T-cell (primary cell): ENCODE measurements around the gene PRG2. TPM values are rescaled to one million over a fixed set of nuclear protein-coding genes. Genes with fewer than 3 reads are reported as not detected.
A peak's percentile ranks its signal among the peaks of the same experiment; 100 is the strongest.

Experiments used
- ATAC-seq, 4 experiments: fragments of 200-7000 bp in 3 of 4; fragments of 150-1000 bp in 1 of 4; cut with Tn5 transposase; replicated peaks in 1 of 4; 1 replicate in 3 of 4; 2 replicates in 1 of 4; pipeline ENCODE4 v1.10.0; 2021; ENCODE audit warnings: moderate library complexity in 3 of 4, mild to moderate bottlenecking in 2 of 4, moderate number of reproducible peaks in 1 of 4
- CTCF ChIA-PET, 2 donors: fragments of 300-600 bp; sonication (Branson Sonifier 250); formaldehyde crosslinking; loops; one replicate each; lab custom pipeline; 2022; ENCODE audit warnings: antibody characterized with exemption in 2 of 2; lab: Charles Lee
- POLR2A ChIA-PET, 2 donors: fragments of 300-600 bp; sonication (Branson Sonifier 250); formaldehyde crosslinking; loops; one replicate each; lab custom pipeline; 2022; ENCODE audit warnings: antibody characterized with exemption in 2 of 2; lab: Charles Lee
- DNase-seq, 35 experiments: peaks; one replicate each; pipeline versions ENCODE4 v3.0.0 to v3.0.0-alpha.2; 2013 to 2023
- H3K27ac ChIP-seq: one replicate; pipeline ENCODE4 v1.5.1; 2013; ENCODE audit warnings: low read length
- H3K27me3 ChIP-seq, 2 experiments: replicated peaks in 1 of 2; 1 replicate in 1 of 2; 2 replicates in 1 of 2; pipeline versions ENCODE4 v1.6.1 to v1.7.0; 2013; ENCODE audit warnings: low read length in 1 of 2, mixed read lengths in 1 of 2; ENCODE audit not compliant: control insufficient read depth in 2 of 2, insufficient read depth in 2 of 2; ENCODE audit errors: extremely low read depth in 1 of 2
- H3K36me3 ChIP-seq, 2 donors: 1 replicate in 1 of 2; 2 replicates in 1 of 2; pipeline versions ENCODE4 v1.6.1 to v1.7.0; 2013; ENCODE audit warnings: low read length in 1 of 2; ENCODE audit not compliant: control insufficient read depth in 2 of 2, insufficient read depth in 1 of 2; ENCODE audit errors: extremely low read depth in 1 of 2
- H3K4me1 ChIP-seq, 2 experiments: 1 replicate in 1 of 2; 2 replicates in 1 of 2; pipeline versions ENCODE4 v1.6.1 to v1.7.0; 2013; ENCODE audit warnings: low read length in 2 of 2, mixed read lengths in 1 of 2; ENCODE audit not compliant: insufficient read depth in 2 of 2, control insufficient read depth in 1 of 2; ENCODE audit errors: extremely low read depth in 1 of 2
- H3K4me3 ChIP-seq, 2 donors: 1 replicate in 1 of 2; 2 replicates in 1 of 2; pipeline versions ENCODE4 v1.5.1 to v1.7.0; 2013; ENCODE audit warnings: mild to moderate bottlenecking in 2 of 2, low read length in 1 of 2, moderate library complexity in 1 of 2; ENCODE audit not compliant: control insufficient read depth in 1 of 2; ENCODE audit errors: extremely low read depth in 1 of 2
- H3K9me3 ChIP-seq: 2 replicates; pipeline ENCODE4 v1.7.0; 2013
- H3K27ac Mint-ChIP-seq, 2 donors: one replicate each; pipeline ENCODE4 v1.8.0; 2020 to 2021; ENCODE audit warnings: mild to moderate bottlenecking in 2 of 2, mixed read lengths in 2 of 2
- H3K27me3 Mint-ChIP-seq, 2 donors: one replicate each; pipeline ENCODE4 v1.8.0; 2021 to 2022; ENCODE audit warnings: mixed read lengths in 2 of 2
- H3K36me3 Mint-ChIP-seq: one replicate; pipeline ENCODE4 v1.8.0; 2021; ENCODE audit warnings: mixed read lengths
- H3K4me1 Mint-ChIP-seq, 3 donors: one replicate each; pipeline ENCODE4 v1.8.0; 2020 to 2022; ENCODE audit warnings: mixed read lengths in 3 of 3, mild to moderate bottlenecking in 1 of 3
- H3K4me3 Mint-ChIP-seq, 3 donors: one replicate each; pipeline ENCODE4 v1.8.0; 2020 to 2022; ENCODE audit warnings: mild to moderate bottlenecking in 3 of 3, mixed read lengths in 3 of 3, moderate library complexity in 3 of 3
- H3K9me3 Mint-ChIP-seq, 3 donors: one replicate each; pipeline ENCODE4 v1.8.0; 2020 to 2022; ENCODE audit warnings: mixed read lengths in 3 of 3
- WGBS: methylation state at CpG from one replicate; pipeline ENCODE4 v1.1.5; 2013; ENCODE audit warnings: missing lambda C conversion rate; ENCODE audit not compliant: insufficient coverage; 5-methylcytosine and 5-hydroxymethylcytosine counted together
- total RNA-seq, 35 experiments: library from RNA in 6 of 35; stranded (reverse) in 6 of 35; fragments of 120-200 nt in 1 of 35; gene quantifications; one replicate each; pipeline versions ENCODE4 v1.2.1 to v1.2.4 and lab custom pipeline; 2013 to 2026

Gene PRG2
- total RNA-seq, 5 donors from 2014 or later (not counting 1 experiment from before 2014, with no cell fraction given), result 0.33 to 0.72 (median 0.39) TPM; not detected in 1

GRCh38 chr11:57432149-57432561 lies 41.7 kb upstream of the PRG2 start:
- ChIA-PET POLR2A (no interaction called here), CTCF (interaction anchor here in 1 of 2 donors (0.5 kb wide), 1 partner anchor 25 kb away, joined by 3 read pairs; no protein-coding TSS in a partner anchor)
- H3K36me3 Mint-ChIP-seq, result no peaks in the 10 kb centered on the region
- peaks cover 6 to 8% (median 7%) of the 10 kb centered on the region in 3 donors for H3K4me1 Mint-ChIP-seq
- Histone ChIP-seq H3K9me3 (no peaks in the 10 kb centered on the region), H3K4me1 (peaks cover 0 to 4% of the 10 kb centered on the region in 2 experiments), H3K27ac (no peak overlapping the region), H3K36me3 (no peaks in the 10 kb centered on the region), H3K4me3 (no peak overlapping the region), H3K27me3 (no peaks in the 10 kb centered on the region)
- no peaks in the 10 kb centered on the region for H3K27me3 Mint-ChIP-seq
- H3K4me3 Mint-ChIP-seq, result no peak overlapping the region
- no peak overlapping the region for H3K27ac Mint-ChIP-seq
- DNase-seq (no peak), ATAC-seq (no peak)
- H3K9me3 Mint-ChIP-seq, result no peaks in the 10 kb centered on the region
- WGBS, result 87% methylated on average over 3 of the region's 5 CpGs

GRCh38 chr11:57430952-57431351 lies 40.5 kb upstream of the PRG2 start:
- peaks cover 16 to 19% (median 16%) of the 10 kb centered on the region in 3 donors for H3K4me1 Mint-ChIP-seq
- ATAC-seq (no peak), DNase-seq (no peak)
- Histone ChIP-seq H3K4me3 (no peak overlapping the region), H3K27ac (no peak overlapping the region), H3K36me3 (no peaks in the 10 kb centered on the region), H3K4me1 (peaks cover 7 to 15% of the 10 kb centered on the region in 2 experiments), H3K27me3 (no peaks in the 10 kb centered on the region), H3K9me3 (no peaks in the 10 kb centered on the region)
- no peaks in the 10 kb centered on the region for H3K27me3 Mint-ChIP-seq
- no peak overlapping the region for H3K4me3 Mint-ChIP-seq
- 100% methylated on average over 1 of the region's 1 CpG for WGBS
- H3K27ac Mint-ChIP-seq, result no peak overlapping the region
- no peaks in the 10 kb centered on the region for H3K9me3 Mint-ChIP-seq
- ChIA-PET CTCF (interaction anchor here in 1 of 2 donors (0.6 kb wide), 1 partner anchor 26 kb away, joined by 4 read pairs; no protein-coding TSS in a partner anchor), POLR2A (interaction anchor here in 1 of 2 donors (0.5 kb wide), 1 partner anchor 1136 kb away, joined by 6 read pairs; no protein-coding TSS in a partner anchor)
- H3K36me3 Mint-ChIP-seq, result no peaks in the 10 kb centered on the region

GRCh38 chr11:57429946-57430345 lies 39.5 kb upstream of the PRG2 start:
- Mint-ChIP-seq H3K36me3 (no peaks in the 10 kb centered on the region), H3K9me3 (no peaks in the 10 kb centered on the region), H3K27me3 (no peaks in the 10 kb centered on the region), H3K27ac (no peak overlapping the region), H3K4me1 (peaks cover 26 to 29% (median 26%) of the 10 kb centered on the region in 3 donors), H3K4me3 (no peak overlapping the region)
- Histone ChIP-seq H3K9me3 (no peaks in the 10 kb centered on the region), H3K36me3 (no peaks in the 10 kb centered on the region), H3K4me1 (peaks cover 14 to 25% of the 10 kb centered on the region in 2 experiments), H3K27me3 (no peaks in the 10 kb centered on the region), H3K4me3 (no peak overlapping the region), H3K27ac (no peak overlapping the region)
- DNase-seq, result no peak
- ATAC-seq, result no peak
- no CpG with 5 or more reads among the region's 4 CpGs for WGBS
- POLR2A ChIA-PET, result interaction anchor here in 1 of 2 donors (0.5 kb wide), 1 partner anchor 1094 kb away, joined by 3 read pairs; no protein-coding TSS in a partner anchor
- CTCF ChIA-PET, result interaction anchor here in 1 of 2 donors (1.3 kb wide), 1 partner anchor 28 kb away, joined by 6 read pairs; no protein-coding TSS in a partner anchor

GRCh38 chr11:57428643-57429042 lies 38.2 kb upstream of the PRG2 start:
- Histone ChIP-seq H3K4me3 (no peak overlapping the region), H3K27ac (no peak overlapping the region), H3K27me3 (no peaks in the 10 kb centered on the region), H3K4me1 (peaks cover 17 to 38% of the 10 kb centered on the region in 2 experiments), H3K36me3 (no peaks in the 10 kb centered on the region), H3K9me3 (no peaks in the 10 kb centered on the region)
- no peak for DNase-seq
- no peaks in the 10 kb centered on the region for H3K9me3 Mint-ChIP-seq
- POLR2A ChIA-PET, result no interaction called here
- ATAC-seq, result no peak
- H3K36me3 Mint-ChIP-seq, result peaks cover 3% of the 10 kb centered on the region
- H3K27me3 Mint-ChIP-seq, result no peaks in the 10 kb centered on the region
- no peak overlapping the region for H3K4me3 Mint-ChIP-seq
- H3K27ac Mint-ChIP-seq, result no peak overlapping the region
- CTCF ChIA-PET, result interaction anchor here (1.2 to 1.4 kb wide), 2 partner anchors 29 kb away, joined by 3 to 6 read pairs; no protein-coding TSS in a partner anchor
- 75% methylated on average over 2 of the region's 5 CpGs for WGBS
- H3K4me1 Mint-ChIP-seq, result peaks cover 38 to 42% (median 39%) of the 10 kb centered on the region in 3 donors

GRCh38 chr11:57427727-57428082 lies 37.3 kb upstream of the PRG2 start:
- peaks cover 44 to 48% (median 47%) of the 10 kb centered on the region in 3 donors for H3K4me1 Mint-ChIP-seq
- ATAC-seq, result no peak
- Histone ChIP-seq H3K9me3 (no peaks in the 10 kb centered on the region), H3K27ac (no peak overlapping the region), H3K27me3 (no peaks in the 10 kb centered on the region), H3K4me3 (no peak overlapping the region), H3K36me3 (no peaks in the 10 kb centered on the region), H3K4me1 (peaks cover 17 to 39% of the 10 kb centered on the region in 2 experiments)
- H3K27ac Mint-ChIP-seq, result peak overlapping the region; percentile 72 to 85
- H3K27me3 Mint-ChIP-seq, result no peaks in the 10 kb centered on the region
- POLR2A ChIA-PET, result no interaction called here
- H3K9me3 Mint-ChIP-seq, result no peaks in the 10 kb centered on the region
- DNase-seq, result no peak
- CTCF ChIA-PET, result interaction anchor here (0.6 to 1.4 kb wide), 3 partner anchors 29 to 51 kb away, joined by 3 to 6 read pairs (median 4); no protein-coding TSS in a partner anchor
- peak overlapping the region; percentile 77 to 82 (median 78) for H3K4me3 Mint-ChIP-seq
- WGBS, result 97% methylated on average over 6 of the region's 8 CpGs
- H3K36me3 Mint-ChIP-seq, result peaks cover 8% of the 10 kb centered on the region

- POLR2A ChIA-PET, result interaction anchor here in 1 of 2 donors (0.8 kb wide), 1 partner anchor 87 kb away, joined by 7 read pairs; no protein-coding TSS in a partner anchor
- H3K4me1 Mint-ChIP-seq, result peaks cover 46 to 52% (median 51%) of the 10 kb centered on the region in 3 donors
Observed at GRCh38 chr11:57426929-57427726, 36.7 kb upstream of the PRG2 start, which contains the start of gene SLC43A3. SLC43A3 (minus strand) TSS chr11:57427121; CDS start chr11:57426172, 949 bp downstream.

More at GRCh38 chr11:57426929-57427726, 36.7 kb upstream of the PRG2 start, which contains the start of gene SLC43A3:
- CTCF ChIA-PET, result interaction anchor here (0.6 to 1.4 kb wide), 4 partner anchors 30 to 52 kb away, joined by 3 to 6 read pairs (median 4); no protein-coding TSS in a partner anchor
- Mint-ChIP-seq H3K4me3 (peak within 1 kb of the TSS; percentile 77 to 82 (median 78)), H3K9me3 (no peaks in the 10 kb centered on the region), H3K36me3 (peaks cover 13% of the 10 kb centered on the region), H3K27ac (peak within 1 kb of the TSS; percentile 76 to 95), H3K27me3 (no peaks in the 10 kb centered on the region)
- ATAC-seq (peak; percentile 53 to 60 (median 58)), DNase-seq (peak; percentile 12 to 72 (median 40))
- Histone ChIP-seq H3K27me3 (no peaks in the 10 kb centered on the region), H3K27ac (peak within 1 kb of the TSS; percentile 80), H3K9me3 (no peaks in the 10 kb centered on the region), H3K4me1 (peaks cover 17 to 39% of the 10 kb centered on the region in 2 experiments), H3K36me3 (no peaks in the 10 kb centered on the region), H3K4me3 (peak within 1 kb of the TSS; percentile 57 to 73)
- 2% methylated on average over 33 of the region's 39 CpGs for WGBS
